ENCODE measurements around the gene GNG4.

DNA sequence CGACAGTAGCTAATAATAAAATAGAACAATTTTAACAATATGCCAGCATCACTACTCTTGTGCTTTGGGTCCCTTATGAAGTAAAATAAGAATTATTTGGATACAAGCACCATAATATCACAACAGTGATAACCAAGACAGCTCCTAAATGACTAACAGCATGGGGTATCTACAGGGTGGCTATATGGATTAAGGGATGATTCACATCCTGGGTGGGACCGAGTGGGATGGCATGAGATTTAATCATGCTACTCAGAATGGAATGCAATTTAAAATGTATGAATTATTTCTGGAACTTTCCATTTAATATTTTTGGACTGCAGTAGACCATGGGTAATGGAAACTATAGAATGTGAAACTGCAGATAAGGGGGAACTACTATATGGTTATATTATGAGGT, 117.2 kb downstream of the GNG4 start:
- TF ChIP-seq, protein P1, sequence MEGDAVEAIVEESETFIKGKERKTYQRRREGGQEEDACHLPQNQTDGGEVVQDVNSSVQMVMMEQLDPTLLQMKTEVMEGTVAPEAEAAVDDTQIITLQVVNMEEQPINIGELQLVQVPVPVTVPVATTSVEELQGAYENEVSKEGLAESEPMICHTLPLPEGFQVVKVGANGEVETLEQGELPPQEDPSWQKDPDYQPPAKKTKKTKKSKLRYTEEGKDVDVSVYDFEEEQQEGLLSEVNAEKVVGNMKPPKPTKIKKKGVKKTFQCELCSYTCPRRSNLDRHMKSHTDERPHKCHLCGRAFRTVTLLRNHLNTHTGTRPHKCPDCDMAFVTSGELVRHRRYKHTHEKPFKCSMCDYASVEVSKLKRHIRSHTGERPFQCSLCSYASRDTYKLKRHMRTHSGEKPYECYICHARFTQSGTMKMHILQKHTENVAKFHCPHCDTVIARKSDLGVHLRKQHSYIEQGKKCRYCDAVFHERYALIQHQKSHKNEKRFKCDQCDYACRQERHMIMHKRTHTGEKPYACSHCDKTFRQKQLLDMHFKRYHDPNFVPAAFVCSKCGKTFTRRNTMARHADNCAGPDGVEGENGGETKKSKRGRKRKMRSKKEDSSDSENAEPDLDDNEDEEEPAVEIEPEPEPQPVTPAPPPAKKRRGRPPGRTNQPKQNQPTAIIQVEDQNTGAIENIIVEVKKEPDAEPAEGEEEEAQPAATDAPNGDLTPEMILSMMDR (conservative IDR thresholded peaks at IDR 0.05 in 1 of 2, IDR thresholded peaks at IDR 0.05 in 1 of 2; ENCODE audit: low read depth in 1 of 2, low read length in 2 of 2): no peak
- TF ChIP-seq EZH2 (IDR thresholded peaks at IDR 0.05; ENCODE audit: low read length, missing control alignments): no peak
